ENCODE measurements around the gene GALNT3.
A peak's percentile ranks its signal among the peaks of the same experiment; 100 is the strongest.

The GALNT3 gene

DNA sequence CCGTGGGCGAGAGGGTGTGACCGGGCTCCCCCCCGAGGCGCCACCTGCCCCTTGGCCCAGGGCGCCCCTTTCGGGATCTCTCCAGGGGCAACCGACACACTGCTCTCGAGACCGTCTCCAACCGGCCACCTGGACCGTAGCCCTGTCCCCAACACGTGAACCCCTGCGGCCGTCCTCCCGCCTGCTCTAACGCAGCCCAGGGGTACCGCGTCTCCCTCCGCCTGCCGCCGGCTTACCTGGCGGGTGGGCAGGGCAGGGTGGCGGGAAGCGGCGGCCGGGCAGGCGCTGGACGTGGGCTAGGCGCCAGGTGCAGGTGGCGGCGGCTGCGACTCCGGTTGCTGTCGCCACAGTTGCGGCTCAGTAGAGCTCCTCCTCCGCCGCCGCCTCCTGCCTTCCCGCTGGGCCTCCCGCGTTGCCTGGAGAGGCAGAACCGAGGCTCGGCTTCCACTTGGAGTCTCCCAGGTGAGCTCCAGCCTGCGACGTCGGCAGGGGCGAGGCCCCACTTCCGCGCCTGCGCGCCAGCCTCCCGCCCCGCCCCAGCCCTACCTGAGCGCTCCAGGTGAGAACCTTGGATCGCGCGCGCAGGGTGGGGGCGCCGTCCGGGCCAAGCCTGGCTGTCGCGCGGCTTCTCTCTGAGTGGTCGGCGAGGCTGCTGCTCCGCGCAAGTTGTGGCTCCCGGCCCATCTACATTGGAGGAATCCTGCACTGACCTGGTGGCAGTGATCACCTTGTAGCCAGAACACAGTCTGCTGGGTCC lies at the start of gene GALNT3:
TSS of gene GALNT3 (minus strand) at position 469 of the 757 bp plus-strand sequence. CDS start 23,547 bp downstream, outside the sequence.
- peak in 1 of 2 experiments; percentile 40 for DNase-seq

- DNase-seq, result peak; percentile 57 to 97
Observed at GRCh38 chr2:165843351-165843750, 49.3 kb upstream of the GALNT3 start.

GRCh38 chr2:165840333-165840958 lies 46.4 kb upstream of the GALNT3 start:
- DNase-seq, result no peak

GRCh38 chr2:165839610-165840009 lies 45.6 kb upstream of the GALNT3 start:
- DNase-seq, result no peak

DNA sequence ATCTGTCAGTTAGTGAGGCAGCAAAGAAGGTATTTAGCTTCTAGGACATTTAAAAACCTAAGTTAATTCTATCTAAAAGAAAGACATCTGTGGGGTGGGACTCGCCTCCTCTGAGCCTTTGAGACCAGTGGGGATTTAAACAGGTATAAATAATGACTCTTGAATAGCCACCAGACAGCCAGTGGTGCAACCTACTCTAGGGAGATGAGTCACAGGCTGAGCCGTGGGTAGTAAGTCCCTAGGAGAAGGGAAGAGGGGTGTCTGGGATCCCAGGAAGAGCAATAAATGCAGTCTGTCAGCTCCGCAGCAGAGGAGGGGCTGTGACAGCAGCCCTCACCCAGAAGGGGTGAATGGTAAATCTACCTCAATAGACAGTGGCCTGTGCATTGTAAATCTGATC lies 43.1 kb upstream of the GALNT3 start:
- DNase-seq, result no peak

- no peak for DNase-seq
Observed at GRCh38 chr2:165835363-165835762, 41.3 kb upstream of the GALNT3 start.

DNA sequence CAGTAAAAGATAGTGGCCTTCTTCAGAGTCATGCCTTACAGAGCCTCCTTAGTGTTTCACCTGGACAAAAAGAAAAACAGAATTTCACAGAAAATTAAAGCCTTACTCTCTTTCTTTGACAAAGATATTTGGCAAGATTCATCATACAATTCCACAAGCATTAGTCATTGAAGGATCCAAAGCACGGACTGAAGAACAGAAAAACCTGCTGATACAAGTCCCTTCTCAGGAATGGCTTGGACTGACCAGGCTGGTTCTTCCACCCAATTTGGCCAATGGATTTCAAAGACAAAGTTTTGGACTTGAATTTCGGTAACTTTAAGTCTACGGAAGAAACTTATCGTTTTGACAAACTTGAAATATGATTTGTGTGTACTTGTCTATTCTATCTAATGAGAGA lies 39.1 kb upstream of the GALNT3 start:
- no peak for DNase-seq

GRCh38 chr2:165827921-165828276 lies 33.9 kb upstream of the GALNT3 start:
- no peak for DNase-seq

DNA sequence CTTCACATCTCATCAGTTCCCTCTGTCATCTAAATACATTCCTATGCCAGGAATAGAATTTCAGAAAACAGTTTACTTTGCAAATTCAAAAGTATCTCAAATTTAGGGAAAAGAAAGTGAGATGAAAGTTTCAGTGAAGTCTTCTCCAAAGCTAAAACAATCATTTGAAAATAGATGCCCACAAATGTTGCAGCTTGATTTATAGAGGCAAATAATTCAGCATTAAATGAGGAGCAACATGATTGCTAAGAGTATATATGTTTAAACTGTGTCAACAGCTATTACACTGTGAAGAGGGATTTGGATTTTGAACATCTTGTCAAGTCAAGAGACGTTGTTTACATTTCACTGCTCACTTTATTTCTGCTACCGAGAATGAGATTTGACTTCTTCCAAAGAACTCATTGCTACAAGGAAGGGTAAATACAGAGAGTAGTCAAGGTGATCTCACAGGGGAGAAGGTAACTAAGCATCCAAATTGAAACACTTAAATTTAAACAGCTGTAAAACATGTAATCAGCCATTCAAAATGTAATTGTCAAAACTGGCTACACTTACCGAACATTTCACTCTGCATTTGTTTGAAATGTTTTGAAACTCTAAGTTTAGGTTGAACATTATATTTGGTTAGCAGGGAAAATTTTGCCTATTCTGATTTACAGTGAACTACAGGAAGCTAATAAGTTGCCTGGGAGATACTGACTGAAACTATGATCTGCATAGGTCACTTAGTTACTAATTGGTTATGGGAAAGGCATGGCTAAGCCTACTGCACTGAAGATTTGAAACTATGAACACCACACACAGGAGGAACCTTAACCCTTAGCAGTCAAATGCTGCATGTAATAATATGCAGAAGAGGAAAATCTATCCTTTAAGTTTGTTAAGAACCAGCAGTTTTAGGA lies 33.2 kb upstream of the GALNT3 start:
- no peak for DNase-seq

GRCh38 chr2:165825041-165825440 lies 31.0 kb upstream of the GALNT3 start:
- no peak for DNase-seq

GRCh38 chr2:165820296-165820695 lies 26.2 kb upstream of the GALNT3 start:
- DNase-seq, result no peak

DNA sequence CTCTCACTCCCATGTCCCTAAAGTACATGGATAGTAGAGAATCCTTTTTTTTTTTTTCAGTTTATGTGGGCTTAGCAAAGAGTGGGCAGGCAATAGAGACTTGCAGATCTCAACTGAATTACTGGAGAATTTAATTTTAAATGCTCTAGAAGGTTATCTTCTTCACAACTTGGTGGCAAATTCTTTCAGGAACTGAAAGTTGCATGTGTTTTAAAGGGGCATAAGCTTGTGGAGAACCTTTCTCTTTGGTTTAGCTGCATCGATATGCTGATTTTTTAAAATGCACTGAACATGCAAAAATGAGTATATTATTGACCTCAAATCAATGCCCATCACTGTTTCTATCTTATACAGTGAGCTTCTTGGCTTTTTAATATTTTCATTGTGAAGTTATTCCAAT lies 24.9 kb upstream of the GALNT3 start:
- DNase-seq, result no peak

GRCh38 chr2:165815299-165816141 lies 21.5 kb upstream of the GALNT3 start:
- DNase-seq, result peak; percentile 65 to 66

DNA sequence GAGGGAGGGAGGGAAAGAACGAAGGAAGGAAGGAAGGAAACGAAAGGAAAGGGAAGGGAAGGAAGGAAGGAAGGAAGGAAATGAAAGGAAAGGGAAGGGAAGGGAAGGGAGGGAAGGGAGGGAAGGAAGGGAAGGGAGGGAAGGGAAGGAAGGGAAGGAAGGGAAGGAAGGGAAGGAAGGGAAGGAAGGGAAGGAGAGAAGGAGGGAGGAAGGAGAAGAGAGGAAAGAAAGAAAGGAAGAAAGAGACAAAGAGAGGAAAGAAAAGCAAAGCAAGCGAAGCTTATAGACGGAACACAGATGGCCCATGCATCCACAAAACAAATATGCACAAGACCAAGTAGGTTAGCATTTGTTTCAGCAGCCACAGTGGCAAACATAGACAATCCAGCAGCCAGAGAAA lies 20.4 kb upstream of the GALNT3 start:
- no peak for DNase-seq

DNA sequence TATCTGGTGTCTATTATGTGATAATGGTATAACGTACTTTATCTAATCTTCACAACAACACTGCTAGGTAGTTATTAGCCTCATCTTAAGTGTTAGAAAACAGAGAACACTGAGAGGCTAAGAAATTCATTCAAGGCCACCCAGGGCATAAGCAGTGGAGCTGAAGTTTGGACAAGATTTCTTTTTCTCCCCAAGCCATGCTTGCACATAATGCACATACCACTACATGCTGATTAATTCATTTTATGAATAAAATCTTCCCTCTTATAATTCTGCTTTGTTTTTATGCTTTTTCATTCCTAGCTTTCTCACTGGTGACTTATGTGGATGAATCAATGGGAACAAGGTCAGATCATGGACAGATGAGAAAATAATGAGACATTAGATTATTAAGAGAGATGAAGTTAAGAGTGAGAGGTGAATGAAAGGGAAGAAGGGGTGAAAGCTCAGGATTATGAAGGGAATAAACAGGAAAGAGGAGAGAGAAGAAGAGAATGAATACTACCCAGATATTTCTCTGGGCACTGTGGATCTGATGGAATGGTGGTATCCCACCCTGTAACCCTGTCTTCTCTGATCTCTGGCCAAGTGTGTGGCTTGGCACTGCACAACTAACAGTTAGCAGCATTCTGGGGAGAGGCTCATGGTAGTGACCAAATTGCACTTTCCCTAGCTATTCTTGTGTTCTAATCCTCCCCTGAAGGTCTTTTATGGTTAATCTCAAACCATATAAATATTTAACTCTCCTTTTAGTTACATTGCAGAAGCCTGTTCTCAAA lies 17.7 kb upstream of the GALNT3 start:
- DNase-seq, result no peak

GRCh38 chr2:165810418-165810817 lies 16.4 kb upstream of the GALNT3 start:
- DNase-seq, result no peak

DNA sequence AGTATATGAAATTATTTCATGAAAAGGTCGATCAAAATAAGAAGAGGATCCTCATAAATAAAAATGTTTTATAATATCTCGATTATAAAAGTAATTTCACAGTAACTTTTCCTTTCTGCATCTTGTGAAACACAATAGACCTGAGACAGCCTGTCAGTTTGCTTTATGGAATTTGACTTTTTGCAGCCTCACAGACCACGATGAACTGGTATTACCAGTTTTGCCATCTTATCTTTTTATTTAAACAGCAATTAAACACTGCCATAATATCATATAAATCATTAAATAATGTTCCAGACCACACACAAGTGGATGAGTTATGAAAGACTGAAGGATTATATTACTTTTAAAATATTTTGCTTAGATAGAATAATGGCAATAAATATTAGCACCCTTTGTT lies 10.7 kb upstream of the GALNT3 start:
- no peak for DNase-seq

GRCh38 chr2:165803123-165803760 lies 9.2 kb upstream of the GALNT3 start:
- DNase-seq, result peak; percentile 65 to 71

DNA sequence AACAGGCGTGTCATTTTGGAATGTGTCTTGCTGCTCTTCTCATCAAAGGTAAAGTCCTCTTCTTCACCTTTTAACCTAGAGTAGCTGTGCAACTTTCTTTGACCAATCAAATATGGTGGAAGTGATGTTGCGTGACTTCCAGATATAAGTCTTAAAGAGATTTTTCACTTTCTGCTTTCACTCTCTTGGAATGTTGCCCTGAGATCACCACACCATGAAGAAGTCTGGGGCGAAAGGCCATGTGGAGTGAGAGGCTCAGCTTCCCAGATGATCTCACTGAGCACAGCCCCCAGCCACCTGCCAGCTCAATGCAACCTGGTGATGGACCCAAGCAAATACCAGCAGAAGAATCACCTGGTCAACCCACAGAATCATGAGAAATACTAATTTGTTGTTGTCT lies 7.1 kb upstream of the GALNT3 start:
- no peak for DNase-seq

DNA sequence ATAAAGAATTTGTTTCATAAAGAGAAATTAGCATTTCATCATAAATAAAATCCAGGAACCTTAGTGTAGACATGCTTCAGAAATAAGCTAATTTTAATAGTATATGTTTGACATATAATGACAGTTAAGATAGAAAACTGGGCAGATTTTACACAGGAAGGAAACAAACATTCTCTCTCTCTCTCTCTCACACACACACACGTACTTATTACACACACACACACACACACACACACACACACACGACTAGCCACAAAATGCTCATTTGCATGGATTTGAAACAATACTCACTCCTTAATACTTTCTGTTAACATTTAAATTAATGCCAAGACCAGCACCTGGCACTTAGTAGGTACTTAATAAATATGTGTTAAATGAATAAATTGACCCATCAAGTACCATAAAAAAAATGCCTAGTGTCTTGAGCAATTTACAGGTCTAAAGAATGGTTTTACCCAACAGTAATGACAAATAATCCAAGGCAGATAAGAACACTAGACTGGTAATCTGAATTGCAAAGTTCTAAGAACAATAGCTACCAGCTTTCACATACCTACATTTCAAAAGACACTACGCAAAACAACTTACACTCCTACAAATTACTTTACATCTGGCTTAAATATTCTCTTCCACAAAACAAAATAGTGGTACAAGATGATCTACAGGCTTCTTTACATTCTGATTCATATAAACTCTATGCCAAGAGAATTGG lies 2.9 kb upstream of the GALNT3 start:
- peak in 1 of 2 experiments; percentile 27 for DNase-seq

DNA sequence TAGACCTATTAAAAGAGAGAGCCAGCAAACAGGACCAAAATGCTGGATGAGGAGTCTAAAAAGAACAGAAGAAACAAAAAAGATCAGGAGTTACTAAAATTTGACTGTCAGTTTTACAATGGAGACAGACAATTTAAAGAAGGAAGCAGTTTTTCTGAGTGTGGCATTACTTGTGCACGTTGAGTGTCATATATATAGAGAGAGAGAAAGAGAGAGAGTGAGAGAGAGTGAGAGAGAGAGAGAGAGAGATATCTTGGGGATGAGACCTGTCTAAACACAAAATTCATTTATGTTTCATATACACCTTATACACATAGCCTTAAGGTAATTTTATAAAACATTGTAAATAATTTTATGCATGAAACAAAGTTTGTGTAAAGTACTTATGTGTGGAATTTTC lies 2.1 kb upstream of the GALNT3 start:
- peak; percentile 30 to 52 for DNase-seq

Data from Kasumi-1 (cell line).